HepG2 (cell line): ENCODE measurements around the gene HOXB2. TPM values are rescaled to one million over a fixed set of nuclear protein-coding genes. Genes with fewer than 3 reads are reported as not detected.

Experiments used
- ATAC-seq: fragments of 200-7000 bp; cut with Tn5 transposase; 3 replicates; pipeline ENCODE4 v1.9.1; 2020; ENCODE audit warnings: mild to moderate bottlenecking, moderate library complexity
- BruUV-seq: library from RNA; stranded (reverse); fragments of 400-500 nt; replicated peaks from 2 replicates; lab custom pipeline; 2021; lab: Mats Ljungman, UMichigan
- CTCF ChIA-PET: fragments of 300-600 bp; formaldehyde crosslinking; extraction: SDS; loops from one replicate; lab custom pipeline; 2021; ENCODE audit warnings: low total read pairs, inconsistent platforms, low intra/inter-chr PET ratio; lab: Yijun Ruan, JAX
- POLR2A ChIA-PET: fragments of 350-600 bp; sonication (Branson Sonifier 250); formaldehyde crosslinking; loops from one replicate; lab custom pipeline; 2020; ENCODE audit warnings: antibody characterized with exemption, inconsistent platforms; lab: Yijun Ruan, JAX
- DNase-seq: peaks from one replicate; pipeline ENCODE4 v3.0.0-alpha.2; 2015; ENCODE audit warnings: low spot score
- FAIRE-seq: peaks from 3 replicates; lab custom pipeline; 2011; peaks lifted over from hg19 to GRCh38; lab: Jason Lieb, UNC
- H2AFZ ChIP-seq: one replicate; pipeline ENCODE4 v1.6.1; 2011; ENCODE audit warnings: low read length, inconsistent platforms
- H3K27ac ChIP-seq: fragments of 300-600 bp; 3 replicates; pipeline ENCODE4 v1.8.0; 2011; ENCODE audit warnings: mixed run types, mild to moderate bottlenecking, mixed read lengths, low read length, inconsistent platforms; ENCODE audit not compliant: insufficient read depth; ENCODE audit errors: extremely low read length
- H3K27me3 ChIP-seq, 2 experiments: fragments of 200-600 bp in 1 of 2; 2 replicates in 1 of 2; 3 replicates in 1 of 2; pipeline versions ENCODE4 v1.6.0 to v1.8.0; 2011; ENCODE audit warnings: low read length in 2 of 2, mild to moderate bottlenecking in 2 of 2, moderate library complexity in 2 of 2, inconsistent platforms in 1 of 2; ENCODE audit not compliant: insufficient read depth in 2 of 2, control insufficient read depth in 1 of 2
- H3K36me3 ChIP-seq, 2 experiments: fragments of 200-600 bp in 1 of 2; replicated peaks in 1 of 2; 2 replicates in 1 of 2; 3 replicates in 1 of 2; pipeline versions ENCODE4 v1.5.1 to v1.8.0; 2011; ENCODE audit warnings: low read length in 2 of 2, inconsistent platforms in 1 of 2; ENCODE audit not compliant: insufficient read depth in 2 of 2, control insufficient read depth in 1 of 2
- H3K4me1 ChIP-seq: 2 replicates; pipeline ENCODE4 v1.5.1; 2012; ENCODE audit warnings: low read length, inconsistent platforms; ENCODE audit not compliant: insufficient read depth
- H3K4me2 ChIP-seq: 2 replicates; pipeline ENCODE4 v1.6.0; 2011; ENCODE audit warnings: low read depth, low read length, inconsistent platforms
- H3K4me3 ChIP-seq, 3 experiments: fragments of 200-600 bp in 1 of 3; sonication (generic), shearing (Covaris generic) in 1 of 3; replicated peaks in 1 of 3; 2 replicates each; pipeline ENCODE4 v1.5.1; 2011 to 2016; ENCODE audit warnings: low read length in 3 of 3, inconsistent platforms in 2 of 3, low read depth in 2 of 3, mild to moderate bottlenecking in 2 of 3, control low read depth in 1 of 3, mixed read lengths in 1 of 3; ENCODE audit not compliant: insufficient read depth in 1 of 3
- H3K79me2 ChIP-seq: one replicate; pipeline ENCODE4 v1.6.1; 2011; ENCODE audit warnings: low read length, inconsistent platforms; ENCODE audit not compliant: insufficient read depth
- H3K9ac ChIP-seq: 2 replicates; pipeline ENCODE4 v1.6.0; 2011; ENCODE audit warnings: mild to moderate bottlenecking, low read depth, low read length, inconsistent platforms; ENCODE audit not compliant: insufficient read depth
- H3K9me3 ChIP-seq: 2 replicates; pipeline ENCODE4 v1.5.1; 2012; ENCODE audit warnings: mild to moderate bottlenecking, low read length
- H4K20me1 ChIP-seq: 2 replicates; pipeline ENCODE4 v1.6.0; 2011; ENCODE audit warnings: inconsistent platforms, mild to moderate bottlenecking, low read length, moderate library complexity; ENCODE audit not compliant: insufficient read depth
- FOSL2 ChIP-seq: sonication (generic); formaldehyde crosslinking; IDR thresholded peaks from 2 replicates; pipeline ENCODE4 v1.4.0; 2020; ENCODE audit warnings: missing genetic modification reagents
- FOXO1 ChIP-seq: sonication (generic); formaldehyde crosslinking; IDR thresholded peaks from 2 replicates; pipeline ENCODE4 v1.4.0; 2020; ENCODE audit warnings: missing genetic modification reagents
- NFYC ChIP-seq: IDR thresholded peaks from 2 replicates; pipeline ENCODE4 v1.6.1; 2016; ENCODE audit warnings: missing genetic modification reagents, missing compliant biosample characterization
- RFX1 ChIP-seq: fragments of 450-650 bp; IDR thresholded peaks from 2 replicates; pipeline ENCODE4 v1.6.1; 2017
- ZNF264 ChIP-seq: sonication (generic); formaldehyde crosslinking; IDR thresholded peaks from 2 replicates; pipeline ENCODE4 v1.4.0; 2020; ENCODE audit warnings: missing genetic modification reagents
- WGBS: methylation state at CpG from one replicate; pipeline ENCODE4 v1.1.6; 2017; ENCODE audit warnings: low lambda C conversion rate; 5-methylcytosine and 5-hydroxymethylcytosine counted together
- in situ Hi-C: cut with HindIII; loops from 2 replicates; pipeline ENCODE4 v1.10.0; 2017; ENCODE audit warnings: low pct_unique_long_range_greater_than_20kb; ENCODE audit not compliant: extremely low pct_ligation_motif_present
- intact Hi-C: fragments of 100-400 bp; cut with micrococcal nuclease; formaldehyde crosslinking; loops from one replicate; pipeline ENCODE4 v1.10.0; 2022; ENCODE audit not compliant: unreplicated experiment
- polyA plus RNA-seq, 8 experiments: library from polyadenylated mRNA; depleted of rRNA in 3 of 8; stranded (reverse) in 7 of 8; unstranded in 1 of 8; fragments of >200 nt; fragmentation: Illumina TruSeq in 4 of 8; extraction: Trizol in 4 of 8; gene quantifications; 2 replicates each; pipeline versions ENCODE4 v1.2.1 to v1.2.3, GENCODE V29; 2011 to 2016; ENCODE audit warnings: low read depth in 4 of 8, missing spikeins in 1 of 8, mixed read lengths in 1 of 8; ENCODE audit not compliant: insufficient read depth in 1 of 8
- total RNA-seq, 5 experiments: library from RNA; depleted of rRNA; stranded (reverse); fragments of >200 nt; fragmentation: Illumina TruSeq; extraction: Trizol; gene quantifications; 2 replicates each; pipeline ENCODE4 v1.2.3, GENCODE V29; 2016; ENCODE audit warnings: low read depth in 1 of 5

Gene HOXB2
- total and polyA plus RNA-seq, 2 of the 13 experiments (the other 11 are each of a cell fraction or from before 2014, with no cell fraction given) = not detected

GRCh38 chr17:48505788-48506187 lies 39.1 kb downstream of the HOXB2 start:
- FAIRE-seq (no peak), DNase-seq (peak; percentile 33), ATAC-seq (peak; percentile 34; the same call in 1 of the 3 replicates)
- H3K27me3 ChIP-seq = peaks cover 0 to 22% of the 10 kb centered on the region in 2 experiments; a peak in 1 of 5 replicates
- POLR2A ChIA-PET = no interaction called here
- no peaks in the 10 kb centered on the region for H4K20me1 ChIP-seq
- no peaks in the 10 kb centered on the region for H3K36me3 ChIP-seq
- no peak overlapping the region for H3K4me3 ChIP-seq
- in situ Hi-C loops = no loop called here
- H3K9ac ChIP-seq = no peak overlapping the region
- CTCF ChIA-PET = no interaction called here
- H3K4me2 ChIP-seq = no peak overlapping the region
- 0% methylated on average over 1 of the region's 1 CpG for WGBS
- H3K4me1 ChIP-seq = no peaks in the 10 kb centered on the region
- BruUV-seq = no TSS peak
- no peak overlapping the region for H3K27ac ChIP-seq
- no peak overlapping the region for H2AFZ ChIP-seq
- no peaks in the 10 kb centered on the region for H3K9me3 ChIP-seq
- TF ChIP-seq FOSL2 (CRISPR knock-in tag) (peak; percentile 85), RFX1 (0 out of 2 replicates have a peak, but pooled peaks have one; percentile 27), ZNF264 (CRISPR knock-in tag) (no peak)
- H3K79me2 ChIP-seq = no peaks in the 10 kb centered on the region
- intact Hi-C loops = no loop called here

GRCh38 chr17:48504953-48505352 lies 40.0 kb downstream of the HOXB2 start:
- H3K36me3 ChIP-seq = no peaks in the 10 kb centered on the region
- H3K4me2 ChIP-seq = no peak overlapping the region
- H4K20me1 ChIP-seq = no peaks in the 10 kb centered on the region
- H3K27ac ChIP-seq = no peak overlapping the region
- peaks cover 0 to 30% of the 10 kb centered on the region in 2 experiments; a peak in 1 of 5 replicates for H3K27me3 ChIP-seq
- FAIRE-seq (no peak), DNase-seq (no peak), ATAC-seq (no peak)
- TF ChIP-seq FOXO1 (CRISPR knock-in tag) (no peak), NFYC (CRISPR knock-in tag) (no peak)
- WGBS = 3% methylated on average over 2 of the region's 2 CpGs
- ChIA-PET POLR2A (no interaction called here), CTCF (no interaction called here)
- H3K9ac ChIP-seq = no peak overlapping the region
- no TSS peak for BruUV-seq
- no peak overlapping the region for H2AFZ ChIP-seq
- H3K4me1 ChIP-seq = no peaks in the 10 kb centered on the region
- intact Hi-C loops (no loop called here), in situ Hi-C loops (no loop called here)
- no peaks in the 10 kb centered on the region for H3K9me3 ChIP-seq
- no peaks in the 10 kb centered on the region for H3K79me2 ChIP-seq
- no peak overlapping the region for H3K4me3 ChIP-seq
